PC-9 (cell line): Measurements from ENCODE around the gene TRPV5. TPM values are rescaled to one million over a fixed set of nuclear protein-coding genes. Genes with fewer than 3 reads are reported as not detected.

Source experiments
- BruUV-seq: library from RNA; stranded (reverse); fragments of 400-500 nt; replicated peaks from 2 replicates; lab custom pipeline; 2021; lab: Mats Ljungman, UMichigan
- CTCF ChIA-PET: fragments of 300-600 bp; sonication (Branson Sonifier 250); formaldehyde crosslinking; loops from one replicate; lab custom pipeline; 2022; ENCODE audit warnings: antibody characterized with exemption; lab: Charles Lee
- POLR2A ChIA-PET: fragments of 300-600 bp; sonication (Branson Sonifier 250); formaldehyde crosslinking; loops from one replicate; lab custom pipeline; 2022; ENCODE audit warnings: antibody characterized with exemption; ENCODE audit not compliant: unreplicated experiment; lab: Charles Lee
- DNase-seq, 2 experiments: peaks; one replicate each; pipeline versions ENCODE4 v3.0.0 to v3.0.0-alpha.2; 2015 to 2022; ENCODE audit warnings: mixed read lengths in 1 of 2
- H2AFZ ChIP-seq: fragments of 200-600 bp; sonication (generic); 2 replicates; pipeline ENCODE4 v1.8.1; 2017; ENCODE audit warnings: antibody characterized with exemption
- H3F3A ChIP-seq: fragments of 200-600 bp; sonication (generic); 2 replicates; pipeline ENCODE4 v1.8.1; 2017; ENCODE audit warnings: antibody characterized with exemption, mild to moderate bottlenecking, low read depth; ENCODE audit not compliant: insufficient read depth
- H3K27ac ChIP-seq: fragments of 200-600 bp; sonication (generic); 2 replicates; pipeline ENCODE4 v1.6.1; 2016; ENCODE audit warnings: mixed run types
- H3K27me3 ChIP-seq: fragments of 200-600 bp; sonication (generic); 2 replicates; pipeline ENCODE4 v1.6.1; 2016; ENCODE audit warnings: low read depth, mixed run types; ENCODE audit not compliant: insufficient read depth
- H3K36me3 ChIP-seq: fragments of 200-600 bp; sonication (generic); 2 replicates; pipeline ENCODE4 v1.6.1; 2016; ENCODE audit warnings: low read depth, mixed run types
- H3K4me1 ChIP-seq: fragments of 200-600 bp; sonication (generic); replicated peaks from 2 replicates; pipeline ENCODE4 v1.6.1; 2016; ENCODE audit warnings: mixed run types; ENCODE audit not compliant: insufficient read depth
- H3K4me2 ChIP-seq: fragments of 200-600 bp; sonication (generic); 2 replicates; pipeline ENCODE4 v1.6.1; 2017; ENCODE audit warnings: mixed run types
- H3K4me3 ChIP-seq: fragments of 200-600 bp; sonication (generic); 2 replicates; pipeline ENCODE4 v1.6.1; 2016; ENCODE audit warnings: mixed run types
- H3K79me2 ChIP-seq: fragments of 200-600 bp; sonication (generic); 2 replicates; pipeline ENCODE4 v1.6.1; 2017; ENCODE audit warnings: low read depth, mixed run types
- H3K9me2 ChIP-seq: fragments of 200-600 bp; sonication (generic); 2 replicates; pipeline ENCODE4 v1.8.1; 2017; ENCODE audit warnings: mild to moderate bottlenecking; ENCODE audit not compliant: insufficient read depth
- H3K9me3 ChIP-seq: fragments of 200-600 bp; sonication (generic); 2 replicates; pipeline ENCODE4 v1.8.1; 2016; ENCODE audit warnings: low read depth; ENCODE audit not compliant: insufficient read depth
- H4K20me1 ChIP-seq: fragments of 200-600 bp; sonication (generic); 2 replicates; pipeline ENCODE4 v1.8.1; 2017; ENCODE audit not compliant: insufficient read depth
- CTCF ChIP-seq: fragments of 200-600 bp; sonication (generic); conservative IDR thresholded peaks from 2 replicates; pipeline ENCODE4 v1.6.1; 2017; ENCODE audit warnings: mixed run types, antibody characterized with exemption, mild to moderate bottlenecking, moderate library complexity
- EZH2 ChIP-seq: fragments of 200-600 bp; sonication (generic); IDR thresholded peaks from 2 replicates; pipeline ENCODE4 v1.8.0; 2017; ENCODE audit warnings: antibody characterized with exemption, low read depth
- intact Hi-C: fragments of 100-400 bp; cut with micrococcal nuclease; formaldehyde crosslinking; loops from one replicate; pipeline ENCODE4 v1.10.0; 2022; ENCODE audit not compliant: unreplicated experiment
- total RNA-seq: library from RNA; stranded (reverse); gene quantifications from 2 replicates; pipeline ENCODE4 v1.2.3, GENCODE V29; 2021

TRPV5 gene
- total RNA-seq, 1 experiment from 2014 or later: not detected

GRCh38 chr7:142899661-142900060 is 33.9 kb downstream of the TRPV5 start:
- Histone ChIP-seq H2AFZ (no peak overlapping the region), H3K4me3 (no peak overlapping the region), H3K9me3 (peaks cover 9% of the 10 kb centered on the region; the same call in 1 of the 2 replicates), H3F3A (peaks cover 4% of the 10 kb centered on the region; the same call in 1 of the 2 replicates), H3K27ac (no peak overlapping the region), H3K9me2 (no peaks in the 10 kb centered on the region), H3K36me3 (no peaks in the 10 kb centered on the region), H3K4me1 (peaks cover 24% of the 10 kb centered on the region), H3K27me3 (no peaks in the 10 kb centered on the region), H3K79me2 (no peaks in the 10 kb centered on the region), H3K4me2 (no peak overlapping the region), H4K20me1 (no peaks in the 10 kb centered on the region)
- POLR2A ChIA-PET: interaction anchor here (0.6 kb wide), 1 partner anchor 300 kb away, joined by 5 read pairs; no protein-coding TSS in a partner anchor
- intact Hi-C loops: loop anchor here (1.0 kb wide), 1 partner anchor 14 kb away; the partner anchor contains the start of gene TRPV6
- CTCF ChIA-PET: no interaction called here
- no peak for TF ChIP-seq CTCF
- no peak for TF ChIP-seq EZH2
- DNase-seq: no peak
- BruUV-seq: no TSS peak

GRCh38 chr7:142898377-142899170 is 35.0 kb downstream of the TRPV5 start:
- POLR2A ChIA-PET: interaction anchor here (0.6 kb wide), 5 partner anchors 17 to 504 kb away, joined by 3 to 15 read pairs (median 5); no protein-coding TSS in a partner anchor
- peak; percentile 66 to 68 for DNase-seq
- H3K27ac ChIP-seq: no peak overlapping the region

More at GRCh38 chr7:142898377-142899170, 35.0 kb downstream of the TRPV5 start:
- Histone ChIP-seq H3K79me2 (no peaks in the 10 kb centered on the region), H3K36me3 (no peaks in the 10 kb centered on the region), H3F3A (peaks cover 4% of the 10 kb centered on the region; the same call in 1 of the 2 replicates), H3K9me3 (0 out of 2 replicates have a peak, but pooled peaks cover 1% of the 10 kb centered on the region), H4K20me1 (no peaks in the 10 kb centered on the region), H2AFZ (no peak overlapping the region), H3K9me2 (no peaks in the 10 kb centered on the region), H3K4me3 (no peak overlapping the region), H3K27me3 (no peaks in the 10 kb centered on the region), H3K4me1 (peaks cover 28% of the 10 kb centered on the region), H3K4me2 (peak overlapping the region; percentile 41)
- intact Hi-C loops: loop anchor here (1.0 kb wide), 1 partner anchor 13 kb away; the partner anchor contains the start of gene TRPV6
- TF ChIP-seq CTCF (no peak), EZH2 (no peak)
- no TSS peak for BruUV-seq
- CTCF ChIA-PET: interaction anchor here (0.7 to 1.1 kb wide), 4 partner anchors 12 to 113 kb away, joined by 4 to 8 read pairs (median 7); no protein-coding TSS in a partner anchor
